ENCODE results near the gene TTC23.

GRCh38 chr15:99127773-99128172 lies 121.6 kb downstream of the TTC23 start:
- TF ChIP-seq CTCF (conservative IDR thresholded peaks at IDR 0.05; ENCODE audit: low read length) (no peak), EZH2phosphoT487 (IDR thresholded peaks at IDR 0.05; ENCODE audit: borderline replicate concordance, low read depth, low read length) (no peak)
